ENCODE results near the gene ZNF319. TPM values are rescaled to one million over a fixed set of nuclear protein-coding genes. Genes with fewer than 3 reads are reported as not detected.

The ZNF319 gene
- total and polyA plus RNA-seq, 8 donors, result 3.5 to 7.0 (median 4.6) TPM

- H3K4me1 ChIP-seq, result peaks cover 10 to 14% (median 13%) of the 10 kb centered on the region in 3 donors
- DNase-seq (peak in 1 of 6 donors; percentile 5), FAIRE-seq (no peak), ATAC-seq (no peak)
- WGBS, 2 donors, result 95% methylated on average over 15 to 16 of the region's 16 CpGs
- H3K4me3 ChIP-seq, result no peak overlapping the region
- H3K36me3 ChIP-seq, result peaks cover 0 to 36% (median 12%) of the 10 kb centered on the region in 3 donors
- H3K27ac ChIP-seq, result no peak overlapping the region
- intact Hi-C loops (cut with DNase I), result no loop called here
- TF ChIP-seq CTCF (IDR thresholded peaks at IDR 0.05), result no peak
- no peaks in the 10 kb centered on the region for H3K27me3 ChIP-seq
- H3K9me3 ChIP-seq, result no peaks in the 10 kb centered on the region
These were observed 37.0 kb upstream of the ZNF319 start for GRCh38 chr16:58037365-58038057.

- no peak overlapping the region for H3K27ac ChIP-seq
These were observed 36.5 kb upstream of the ZNF319 start for GRCh38 chr16:58036943-58037342.

GRCh38 chr16:58035356-58036170, 35.1 kb upstream of the ZNF319 start:
- Histone ChIP-seq H3K4me3 (no peak overlapping the region), H3K27me3 (no peaks in the 10 kb centered on the region), H3K4me1 (peaks cover 13 to 30% (median 28%) of the 10 kb centered on the region in 3 donors), H3K27ac (no peak overlapping the region), H3K9me3 (no peaks in the 10 kb centered on the region), H3K36me3 (peaks cover 0 to 17% (median 9%) of the 10 kb centered on the region in 3 donors)
- no peak for ATAC-seq
- DNase-seq, result no peak
- no peak for TF ChIP-seq CTCF (IDR thresholded peaks at IDR 0.05)
- intact Hi-C loops (cut with DNase I), result no loop called here
- WGBS, 2 donors, result 72% methylated on average over 14 of the region's 14 CpGs
- FAIRE-seq, result no peak

More at GRCh38 chr16:58036943-58037342, 36.5 kb upstream of the ZNF319 start:
- FAIRE-seq (no peak), ATAC-seq (no peak), DNase-seq (no peak)
- no peaks in the 10 kb centered on the region for H3K9me3 ChIP-seq
- H3K4me1 ChIP-seq, result peaks cover 13 to 20% (median 19%) of the 10 kb centered on the region in 3 donors
- no peak for TF ChIP-seq CTCF (IDR thresholded peaks at IDR 0.05)
- H3K27me3 ChIP-seq, result no peaks in the 10 kb centered on the region
- intact Hi-C loops (cut with DNase I), result no loop called here
- no peak overlapping the region for H3K4me3 ChIP-seq
- peaks cover 0 to 31% (median 11%) of the 10 kb centered on the region in 3 donors for H3K36me3 ChIP-seq
- 93 to 95% methylated on average over 6 of the region's 6 CpGs for WGBS, 2 donors

GRCh38 chr16:58034774-58035173, 34.3 kb upstream of the ZNF319 start:
- Histone ChIP-seq H3K4me1 (peaks cover 13 to 30% (median 28%) of the 10 kb centered on the region in 3 donors), H3K4me3 (no peak overlapping the region), H3K27ac (peak overlapping the region in 3 of 4 donors; percentile 31 to 78 (median 33)), H3K36me3 (peaks cover 0 to 9% (median 1%) of the 10 kb centered on the region in 3 donors), H3K27me3 (no peaks in the 10 kb centered on the region), H3K9me3 (no peaks in the 10 kb centered on the region)
- ATAC-seq, result no peak
- TF ChIP-seq CTCF (IDR thresholded peaks at IDR 0.05), result no peak
- no peak for DNase-seq
- WGBS, 2 donors, result 69 to 75% methylated on average over 11 of the region's 11 CpGs
- FAIRE-seq, result no peak
- intact Hi-C loops (cut with DNase I), result no loop called here
